ENCODE results near the gene ADAMTS17. TPM values are rescaled to one million over a fixed set of nuclear protein-coding genes. Genes with fewer than 3 reads are reported as not detected.

ADAMTS17 gene
- total RNA-seq, 1 experiment from 2014 or later: 0.15 TPM

GRCh38 chr15:100154338-100154737 is 187.4 kb downstream of the ADAMTS17 start:
- no peak for DNase-seq (ENCODE audit: low spot score)
- no peaks in the 10 kb centered on the region for H3K36me3 ChIP-seq (ENCODE audit: insufficient read depth, low read length, poor library complexity, severe bottlenecking)
- BruUV-seq (replicated peaks): no TSS peak
- CTCF ChIA-PET: no interaction called here
- no peak overlapping the region for H3K27ac ChIP-seq (ENCODE audit: low read depth, low read length, poor library complexity, severe bottlenecking)
- H3K4me3 ChIP-seq (ENCODE audit: low read depth, low read length, poor library complexity, severe bottlenecking): no peak overlapping the region
- POLR2A ChIA-PET (ENCODE audit: low non-redundant PET): no interaction called here
- TF ChIP-seq EZH2 (IDR thresholded peaks at IDR 0.05; ENCODE audit: borderline replicate concordance, low read depth, low read length, poor library complexity, severe bottlenecking): no peak
- TF ChIP-seq CTCF (conservative IDR thresholded peaks at IDR 0.05; ENCODE audit: low read depth, low read length): no peak
- intact Hi-C loops (cut with micrococcal nuclease; ENCODE audit: unreplicated experiment): no loop called here
- peaks cover 8% of the 10 kb centered on the region for H3K9me3 ChIP-seq (ENCODE audit: low read depth, low read length, poor library complexity, severe bottlenecking)
- H3K27me3 ChIP-seq (replicated peaks; ENCODE audit: insufficient read depth, low read depth, low read length, poor library complexity): no peaks in the 10 kb centered on the region
- H3K4me1 ChIP-seq (ENCODE audit: insufficient read depth, low read length, poor library complexity, severe bottlenecking): no peaks in the 10 kb centered on the region

DNA sequence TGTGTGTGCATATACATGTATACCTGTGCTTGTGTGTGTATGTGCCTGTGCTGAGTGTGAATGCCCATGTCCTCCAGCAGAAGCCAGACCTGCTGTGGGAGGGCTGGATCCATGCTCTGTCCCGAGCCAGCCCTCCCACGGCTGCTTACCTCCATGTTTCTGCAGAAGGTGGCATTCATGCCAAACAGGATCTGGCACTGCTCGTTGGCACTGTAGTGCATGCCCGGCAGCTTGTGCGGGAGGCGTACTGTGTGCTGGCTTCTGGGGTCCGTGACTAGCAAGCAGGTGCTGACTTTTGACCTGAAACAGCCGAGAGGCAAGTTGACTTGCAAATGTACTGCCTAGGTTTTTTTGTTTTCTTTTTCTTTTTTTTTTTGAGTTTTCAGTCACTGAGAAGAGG is 189.3 kb downstream of the ADAMTS17 start:
- Histone ChIP-seq H3K4me1 (ENCODE audit: insufficient read depth, low read length, poor library complexity, severe bottlenecking) (no peaks in the 10 kb centered on the region), H3K4me3 (ENCODE audit: low read depth, low read length, poor library complexity, severe bottlenecking) (no peak overlapping the region), H3K9me3 (ENCODE audit: low read depth, low read length, poor library complexity, severe bottlenecking) (peaks cover 5% of the 10 kb centered on the region), H3K27me3 (replicated peaks; ENCODE audit: insufficient read depth, low read depth, low read length, poor library complexity) (no peaks in the 10 kb centered on the region), H3K36me3 (ENCODE audit: insufficient read depth, low read length, poor library complexity, severe bottlenecking) (no peaks in the 10 kb centered on the region), H3K27ac (ENCODE audit: low read depth, low read length, poor library complexity, severe bottlenecking) (no peak overlapping the region)
- ChIA-PET CTCF (no interaction called here), POLR2A (ENCODE audit: low non-redundant PET) (no interaction called here)
- no peak for DNase-seq (ENCODE audit: low spot score)
- intact Hi-C loops (cut with micrococcal nuclease; ENCODE audit: unreplicated experiment): no loop called here
- TF ChIP-seq CTCF (conservative IDR thresholded peaks at IDR 0.05; ENCODE audit: low read depth, low read length): no peak
- TF ChIP-seq EZH2 (IDR thresholded peaks at IDR 0.05; ENCODE audit: borderline replicate concordance, low read depth, low read length, poor library complexity, severe bottlenecking): no peak
- no TSS peak for BruUV-seq (replicated peaks)

- Histone ChIP-seq H3K4me1 (ENCODE audit: insufficient read depth, low read length, poor library complexity, severe bottlenecking) (no peaks in the 10 kb centered on the region), H3K9me3 (ENCODE audit: low read depth, low read length, poor library complexity, severe bottlenecking) (peaks cover 6% of the 10 kb centered on the region), H3K27ac (ENCODE audit: low read depth, low read length, poor library complexity, severe bottlenecking) (no peak overlapping the region), H3K27me3 (replicated peaks; ENCODE audit: insufficient read depth, low read depth, low read length, poor library complexity) (no peaks in the 10 kb centered on the region), H3K4me3 (ENCODE audit: low read depth, low read length, poor library complexity, severe bottlenecking) (no peak overlapping the region), H3K36me3 (ENCODE audit: insufficient read depth, low read length, poor library complexity, severe bottlenecking) (no peaks in the 10 kb centered on the region)
- TF ChIP-seq EZH2 (IDR thresholded peaks at IDR 0.05; ENCODE audit: borderline replicate concordance, low read depth, low read length, poor library complexity, severe bottlenecking): no peak
- no peak for TF ChIP-seq CTCF (conservative IDR thresholded peaks at IDR 0.05; ENCODE audit: low read depth, low read length)
- ChIA-PET POLR2A (ENCODE audit: low non-redundant PET) (no interaction called here), CTCF (no interaction called here)
- no peak for DNase-seq (ENCODE audit: low spot score)
- BruUV-seq (replicated peaks): no TSS peak
- intact Hi-C loops (cut with micrococcal nuclease; ENCODE audit: unreplicated experiment): no loop called here
Measured at GRCh38 chr15:100150906-100151305, 190.9 kb downstream of the ADAMTS17 start.
